Ovary (tissue), 9 donors: Measurements from ENCODE around the gene ANKMY1. TPM values are rescaled to one million over a fixed set of nuclear protein-coding genes. Genes with fewer than 3 reads are reported as not detected.

Experiments
- DNase-seq, 5 donors: peaks; one replicate each; pipeline ENCODE4 v3.0.0-alpha.2; 2019 to 2020
- H3K27ac ChIP-seq, 2 donors: fragments of 200-600 bp; one replicate each; pipeline versions ENCODE4 v1.5.1 to v1.8.0; 2019 to 2022
- H3K27me3 ChIP-seq: fragments of 200-600 bp; one replicate; pipeline ENCODE4 v1.8.0; 2022
- H3K36me3 ChIP-seq: fragments of 200-600 bp; sonication (generic); one replicate; pipeline ENCODE4 v1.5.1; 2019
- H3K4me1 ChIP-seq: one replicate; pipeline ENCODE4 v1.8.1; 2013; ENCODE audit warnings: mild to moderate bottlenecking, moderate library complexity; ENCODE audit not compliant: insufficient read depth
- H3K4me3 ChIP-seq: fragments of 200-600 bp; sonication (generic); one replicate; pipeline ENCODE4 v1.5.1; 2017
- H3K9me3 ChIP-seq, 2 donors: fragments of 200-600 bp in 1 of 2; sonication (generic) in 1 of 2; one replicate each; pipeline versions ENCODE4 v1.5.1 to v1.8.1; 2013 to 2019; ENCODE audit warnings: mild to moderate bottlenecking in 1 of 2, moderate library complexity in 1 of 2
- CTCF ChIP-seq, 3 donors: fragments of 450-650 bp in 2 of 3; fragments of 200-600 bp in 1 of 3; IDR thresholded peaks; one replicate each; pipeline versions ENCODE4 v1.5.1 to v1.8.0; 2016 to 2022; ENCODE audit warnings: antibody characterized with exemption in 3 of 3, mild to moderate bottlenecking in 1 of 3
- EP300 ChIP-seq: sonication (generic); formaldehyde crosslinking; IDR thresholded peaks from one replicate; pipeline ENCODE4 v1.6.1; 2017; ENCODE audit warnings: antibody characterized with exemption
- POLR2A ChIP-seq: fragments of 450-650 bp; IDR thresholded peaks from one replicate; pipeline ENCODE4 v1.6.1; 2017; ENCODE audit warnings: antibody characterized with exemption, mild to moderate bottlenecking, moderate library complexity
- WGBS, 3 donors: extraction: QIAGEN DNeasy Blood & Tissue Kit in 1 of 3; methylation state at CpG; one replicate each; pipeline versions ENCODE4 v1.1.5 to v1.1.7; 2013 to 2017; 5-methylcytosine and 5-hydroxymethylcytosine counted together
- intact Hi-C, 4 donors: fragments of 100-400 bp; cut with DNase I; formaldehyde crosslinking; loops; one replicate each; pipeline versions ENCODE4 v1.11.0 to v1.15.1; 2022 to 2023
- polyA plus RNA-seq, 2 donors: library from polyadenylated mRNA; stranded (reverse); fragments of 200-250 nt in 1 of 2; fragments of 350-450 nt in 1 of 2; fragmentation: Illumina TruSeq in 1 of 2; extraction: RNeasy Lipid Tissue Mini Kit (QIAGEN cat#74804) in 1 of 2; gene quantifications; one replicate each; pipeline ENCODE4 v1.2.3, GENCODE V29; 2013 to 2014
- total RNA-seq, 7 donors: library from RNA; depleted of rRNA in 2 of 7; stranded (reverse); fragments of >200 nt in 2 of 7; fragmentation: NEBNext Ultra II Directional in 3 of 7; extraction: Animal tissue kit (Norgen Biotek cat#: 25700) in 3 of 7; gene quantifications; one replicate each; pipeline versions ENCODE4 v1.1.0 to v1.2.4, GENCODE V29; 2016 to 2023
- donor health status: DM: no; HTN: no; CAD: no; lungs with moderate emphysema.
- donor health status: DM: no; HTN: no; CAD: no.
- donor health status: Bipolar disorder and iron deficiency.
- donor health status: DM: yes; HTN: yes; CAD: no.
- donor health status: DM: no; HTN: no; CAD: no.
- donor health status: DM: yes; HTN: yes; CAD: no.

ANKMY1 gene
- total and polyA plus RNA-seq, 9 donors, result 11.5 to 24.2 (median 19.0) TPM

GRCh38 chr2:240467659-240468302 lies 90.0 kb downstream of the ANKMY1 start:
- no peaks in the 10 kb centered on the region for H3K36me3 ChIP-seq
- H3K4me1 ChIP-seq, result no peaks in the 10 kb centered on the region
- peak in 4 of 5 donors; percentile 14 to 37 (median 25) for DNase-seq
- intact Hi-C loops, result no loop called here
- H3K4me3 ChIP-seq, result no peak overlapping the region
- H3K27me3 ChIP-seq, result no peaks in the 10 kb centered on the region
- H3K27ac ChIP-seq, result no peak overlapping the region
- no peak for TF ChIP-seq EP300
- no peak for TF ChIP-seq POLR2A
- TF ChIP-seq CTCF (IDR thresholded peaks at IDR 0.05), result no peak
- WGBS, 3 donors, result 82 to 87% (median 86%) methylated on average over 22 of the region's 22 CpGs
- H3K9me3 ChIP-seq, result no peaks in the 10 kb centered on the region

GRCh38 chr2:240467149-240467642 lies 90.6 kb downstream of the ANKMY1 start:
- Histone ChIP-seq H3K27ac (no peak overlapping the region), H3K4me3 (no peak overlapping the region), H3K27me3 (no peaks in the 10 kb centered on the region), H3K4me1 (no peaks in the 10 kb centered on the region), H3K9me3 (no peaks in the 10 kb centered on the region), H3K36me3 (no peaks in the 10 kb centered on the region)
- TF ChIP-seq POLR2A, result no peak
- no peak for TF ChIP-seq EP300
- TF ChIP-seq CTCF (IDR thresholded peaks at IDR 0.05), result no peak
- intact Hi-C loops, result no loop called here
- peak in 3 of 5 donors; percentile 10 to 25 (median 19) for DNase-seq
- WGBS, 3 donors, result 72 to 83% (median 81%) methylated on average over 12 of the region's 12 CpGs

GRCh38 chr2:240466579-240467148 lies 91.1 kb downstream of the ANKMY1 start:
- Histone ChIP-seq H3K4me1 (no peaks in the 10 kb centered on the region), H3K36me3 (no peaks in the 10 kb centered on the region), H3K9me3 (no peaks in the 10 kb centered on the region), H3K27me3 (no peaks in the 10 kb centered on the region), H3K4me3 (no peak overlapping the region), H3K27ac (no peak overlapping the region)
- DNase-seq, result peak in 4 of 5 donors; percentile 8 to 42 (median 27)
- 75 to 90% (median 80%) methylated on average over 17 to 19 of the region's 19 CpGs for whole genome bisulfite sequencing, 3 donors
- intact Hi-C loops, result no loop called here
- TF ChIP-seq CTCF (IDR thresholded peaks at IDR 0.05) (no peak), EP300 (no peak), POLR2A (no peak)

- Histone ChIP-seq H3K27ac (no peak overlapping the region), H3K4me1 (no peaks in the 10 kb centered on the region), H3K9me3 (no peaks in the 10 kb centered on the region), H3K27me3 (no peaks in the 10 kb centered on the region), H3K36me3 (no peaks in the 10 kb centered on the region), H3K4me3 (no peak overlapping the region)
- intact Hi-C loops, result no loop called here
- 69 to 70% (median 70%) methylated on average over 28 of the region's 28 CpGs for WGBS, 3 donors
- TF ChIP-seq EP300 (no peak), POLR2A (no peak), CTCF (IDR thresholded peaks at IDR 0.05) (no peak)
- peak in 4 of 5 donors; percentile 11 to 40 (median 25) for DNase-seq
Observed at GRCh38 chr2:240465765-240466578, 91.8 kb downstream of the ANKMY1 start.
